Stimulated activated CD4-positive, alpha-beta T cell treated with anti-CD3 and anti-CD28 coated beads, TNF-alpha, amount 100 ng/mL, for 48 hours (primary cell): Measurements from ENCODE around the gene UACA.
"Not testable (repeated sequence)": the region's sequence is repeated elsewhere in the genome, so short reads cannot be mapped to it uniquely, and the experiment has no call there.

Experiments
- DNase-seq, 3 donors: peaks; one replicate each; pipeline ENCODE4 v3.0.0-alpha.2; 2020; ENCODE audit warnings: low read depth in 3 of 3

The UACA gene

DNA sequence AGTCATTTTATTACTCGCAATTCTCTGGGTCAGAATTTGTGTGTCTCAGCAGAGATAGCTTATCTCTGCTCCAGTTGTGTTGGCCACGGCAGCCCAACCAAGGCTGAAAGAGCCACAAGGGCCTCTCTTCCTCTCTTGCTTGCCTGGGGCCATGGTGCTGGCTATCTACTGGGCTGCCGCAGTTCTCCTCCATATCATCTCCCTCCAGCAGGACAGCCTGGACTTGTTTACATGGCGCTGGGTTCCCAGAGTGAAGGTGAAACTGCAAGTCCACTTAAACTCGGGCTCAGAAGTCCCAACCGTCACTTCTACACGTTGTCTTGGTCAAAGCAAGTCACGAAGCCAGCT lies 134.8 kb downstream of the UACA start:
- no peak for DNase-seq

DNA sequence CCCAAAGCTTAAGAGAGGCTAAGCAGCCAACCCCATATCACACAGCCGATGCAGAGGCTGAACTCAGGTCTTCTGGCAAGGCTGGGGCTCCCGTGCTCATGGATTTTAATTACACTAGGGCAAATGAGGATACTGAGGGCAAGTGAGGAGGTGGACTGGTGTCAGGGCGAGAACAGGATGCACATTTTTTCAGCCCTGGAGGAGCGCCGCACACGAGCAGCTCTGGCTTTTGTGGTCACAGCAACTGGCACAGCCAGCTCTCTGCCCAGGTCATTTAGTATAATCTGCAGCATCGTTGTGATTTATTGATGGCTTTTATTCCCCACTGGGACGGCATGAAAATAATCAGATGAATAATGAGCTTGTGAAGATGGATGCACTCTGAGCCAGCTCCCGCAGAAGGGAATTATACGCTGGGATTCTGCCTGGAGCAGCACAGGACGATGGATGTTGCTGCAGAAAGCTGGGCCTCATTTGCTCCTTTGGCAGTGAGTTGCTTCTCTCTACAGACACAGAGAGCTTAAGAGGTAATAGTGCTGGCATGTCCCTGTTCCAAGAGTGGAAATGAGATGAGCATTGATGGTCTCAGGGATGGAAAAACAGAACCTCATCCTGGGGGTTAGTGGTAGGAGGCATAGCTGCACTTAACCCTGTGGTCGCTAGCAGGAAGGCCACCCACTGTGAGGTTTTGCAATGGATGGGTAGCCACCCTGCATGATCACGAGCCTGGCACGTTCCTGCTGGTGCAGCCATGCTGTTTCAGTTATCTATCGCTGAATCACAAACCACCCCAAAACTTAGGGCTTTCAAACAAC lies 135.4 kb downstream of the UACA start:
- no peak for DNase-seq

DNA sequence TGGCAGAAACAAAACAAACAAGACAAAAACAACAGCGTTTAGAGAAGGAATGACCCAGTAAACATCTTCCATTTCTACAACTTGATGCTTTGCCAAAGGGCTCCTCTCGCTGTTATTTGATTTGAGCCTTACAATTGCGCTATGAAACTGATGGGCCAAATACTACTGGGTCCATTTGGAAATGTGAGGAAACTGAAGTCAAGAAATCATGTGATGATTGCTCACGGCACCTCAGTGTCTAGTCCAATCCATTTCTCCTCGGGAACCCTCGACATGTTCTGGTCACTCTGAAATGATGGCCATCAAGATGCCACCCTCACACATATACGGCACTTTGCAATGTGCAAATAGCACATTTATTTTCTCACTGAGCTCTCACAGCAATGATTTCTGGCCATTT lies 136.0 kb downstream of the UACA start:
- no peak for DNase-seq

DNA sequence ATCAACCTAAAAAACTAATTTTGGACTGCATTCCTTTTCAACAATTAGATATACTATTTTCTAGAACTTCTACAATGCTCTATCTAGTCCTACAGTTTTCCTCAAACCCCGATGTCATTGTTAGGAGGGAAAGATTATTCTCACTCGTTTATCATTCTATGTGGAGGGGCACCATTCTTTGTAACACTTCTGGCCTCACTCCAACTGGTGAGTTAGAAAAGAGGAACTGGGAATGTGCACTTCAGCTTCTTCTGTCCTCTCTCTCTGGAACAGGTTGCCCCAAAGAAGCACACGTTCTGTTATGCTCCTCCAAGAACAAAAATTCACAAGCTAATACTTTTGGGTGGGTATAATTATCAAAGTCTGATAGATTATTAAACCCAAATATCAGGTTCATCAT lies 137.9 kb downstream of the UACA start:
- DNase-seq = no peak

DNA sequence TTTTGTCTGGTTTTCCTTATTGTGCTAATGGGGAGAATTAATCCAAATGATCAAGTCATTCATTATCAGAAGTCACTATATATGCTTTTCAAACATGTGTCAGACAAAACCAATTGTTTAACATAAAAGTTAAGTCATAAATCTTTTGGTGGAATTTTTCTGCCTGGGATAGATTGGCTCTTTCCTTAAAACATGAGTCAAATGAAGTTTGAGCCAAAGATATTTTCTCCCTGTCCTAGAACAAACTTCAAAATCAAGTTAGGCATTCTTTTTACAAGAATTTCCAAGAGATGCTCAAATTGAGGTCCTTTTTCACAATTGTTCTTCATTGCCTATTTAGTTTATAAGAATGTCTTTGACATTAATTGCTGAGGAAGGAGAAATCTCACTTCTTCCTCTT lies 138.3 kb downstream of the UACA start:
- DNase-seq = no peak

DNA sequence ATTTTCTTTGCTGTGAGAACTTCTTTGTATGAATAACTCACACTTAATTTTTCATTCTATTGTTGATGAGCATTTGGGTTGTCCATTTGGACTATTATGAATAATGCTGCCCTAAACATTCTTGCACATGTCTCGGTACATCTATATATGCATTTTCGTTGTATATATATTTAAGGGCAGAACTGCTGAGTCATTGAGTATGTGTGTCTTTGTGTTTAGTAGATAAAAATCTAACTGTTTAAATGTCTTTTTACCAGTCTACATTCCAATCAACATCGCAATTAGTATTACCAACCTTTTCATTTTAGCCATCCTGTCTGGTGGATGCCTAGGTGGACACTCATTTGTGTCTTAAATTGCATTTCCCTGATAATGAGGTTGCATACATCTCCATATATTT lies 144.4 kb downstream of the UACA start:
- no peak for DNase-seq

DNA sequence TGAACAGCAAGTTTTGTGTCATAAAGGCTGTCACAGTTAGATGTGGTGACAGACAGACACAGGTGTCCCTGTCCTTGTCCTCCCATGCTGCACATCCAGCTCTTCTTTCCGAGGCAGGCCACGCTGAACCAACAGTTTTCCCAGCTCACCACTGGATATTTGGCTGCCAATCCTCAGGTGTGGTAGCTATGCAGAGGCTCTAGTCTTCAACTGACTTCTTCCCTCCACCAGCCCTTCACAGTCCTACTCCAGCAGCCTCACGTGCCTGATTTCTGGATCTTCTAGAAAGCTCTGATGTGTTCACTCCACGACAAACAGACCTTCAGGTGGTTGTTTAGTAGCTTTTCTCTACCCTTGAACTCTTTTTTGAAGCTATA lies 145.5 kb downstream of the UACA start:
- no peak for DNase-seq

DNA sequence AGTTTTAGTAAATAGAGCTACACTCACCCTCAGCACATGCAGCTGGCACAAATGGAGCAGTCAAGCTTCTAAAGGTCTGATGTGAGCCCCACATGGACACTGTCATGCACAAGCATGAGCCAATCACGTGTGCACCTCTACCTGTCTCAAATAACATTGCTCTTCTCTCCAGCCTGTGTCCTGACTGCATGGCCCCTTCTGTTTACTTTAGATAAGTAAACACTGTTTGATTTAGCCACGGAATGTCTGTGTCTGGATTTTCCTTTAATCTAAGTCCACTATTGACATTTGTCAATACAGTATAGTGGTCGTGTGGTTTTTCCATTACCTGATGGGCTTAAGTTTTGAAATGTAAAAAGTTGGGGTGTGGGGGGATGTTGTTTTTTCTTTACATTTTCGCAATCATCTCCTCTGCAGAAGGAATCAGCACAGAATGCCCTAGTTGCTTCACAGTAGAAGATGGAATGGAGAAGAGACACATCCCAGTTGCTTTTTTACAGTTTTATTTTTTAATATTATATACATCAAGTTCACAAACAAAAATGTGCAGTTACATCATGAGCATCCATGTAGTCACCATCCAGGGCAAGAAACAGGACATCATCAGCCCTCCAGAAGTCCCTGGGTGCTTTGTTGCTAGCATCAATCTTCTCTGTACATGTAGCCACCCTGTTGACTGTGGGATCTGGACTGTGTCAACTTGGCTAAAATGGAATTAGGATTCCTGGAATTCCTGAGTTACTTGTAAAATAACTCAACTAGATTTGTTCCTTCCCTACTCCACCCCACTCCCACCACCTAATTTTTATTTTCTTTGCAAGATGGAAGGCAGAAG lies 146.1 kb downstream of the UACA start:
- no peak for DNase-seq

DNA sequence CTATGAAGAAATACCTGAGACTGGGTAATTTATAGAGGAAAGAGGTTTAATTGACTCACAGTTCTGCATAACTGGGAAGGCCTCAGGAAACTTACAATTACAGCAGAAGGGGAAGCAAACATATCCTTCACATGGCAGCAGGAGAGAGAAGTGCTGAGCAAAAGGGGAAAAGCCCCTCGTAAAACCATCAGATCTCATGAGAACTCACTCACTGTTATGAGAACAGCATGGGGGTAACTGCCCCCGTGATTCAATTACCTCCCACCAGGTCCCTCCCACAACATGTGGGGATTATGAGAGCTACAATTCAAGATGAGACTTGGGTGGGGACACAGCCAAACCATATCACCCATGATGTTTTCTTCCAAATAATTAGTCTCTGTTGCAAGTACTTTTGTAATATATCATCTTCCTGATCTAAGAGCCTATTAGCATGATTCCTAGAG lies 147.0 kb downstream of the UACA start:
- DNase-seq = not testable (repeated sequence)

DNA sequence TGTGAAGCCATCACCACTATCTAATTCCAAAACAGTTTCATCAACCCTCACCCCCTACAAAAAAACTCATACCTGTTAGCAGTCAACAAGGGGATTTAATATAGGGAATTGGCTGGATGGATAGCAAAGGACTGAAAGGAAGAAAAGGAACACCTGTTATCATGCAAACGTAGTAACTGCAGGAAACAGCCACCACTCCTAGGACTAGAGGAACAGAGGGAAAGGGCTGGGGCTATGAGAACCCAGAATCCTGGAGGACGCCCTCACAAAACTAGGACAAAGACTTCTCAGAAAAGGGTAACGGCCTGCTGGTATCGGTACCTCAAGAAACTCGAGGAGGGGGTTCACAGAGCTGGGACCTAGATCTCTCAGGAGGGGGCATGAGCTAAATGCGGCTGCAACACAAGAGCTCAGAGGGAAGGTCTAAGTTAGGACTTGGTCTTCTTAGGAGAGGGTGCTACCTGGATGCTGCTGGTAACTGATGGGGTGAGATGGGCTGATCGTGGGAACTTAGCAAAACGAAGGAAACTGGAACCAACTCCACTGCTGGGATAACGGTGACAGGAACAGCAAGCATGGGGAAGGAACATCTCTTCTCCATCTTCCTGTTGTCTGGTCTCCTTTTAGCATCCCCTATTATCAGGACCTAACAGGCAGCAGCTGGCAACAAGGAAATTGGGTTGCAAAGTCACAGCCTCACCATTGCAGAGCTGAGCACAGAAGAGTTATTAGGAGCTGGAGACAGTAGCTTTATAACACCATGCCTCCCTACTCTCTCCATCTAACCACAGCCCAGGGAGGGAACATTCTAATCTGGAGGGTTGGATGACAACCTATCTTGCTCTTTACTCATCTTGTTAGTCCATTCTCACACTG lies 147.7 kb downstream of the UACA start:
- DNase-seq = no peak

DNA sequence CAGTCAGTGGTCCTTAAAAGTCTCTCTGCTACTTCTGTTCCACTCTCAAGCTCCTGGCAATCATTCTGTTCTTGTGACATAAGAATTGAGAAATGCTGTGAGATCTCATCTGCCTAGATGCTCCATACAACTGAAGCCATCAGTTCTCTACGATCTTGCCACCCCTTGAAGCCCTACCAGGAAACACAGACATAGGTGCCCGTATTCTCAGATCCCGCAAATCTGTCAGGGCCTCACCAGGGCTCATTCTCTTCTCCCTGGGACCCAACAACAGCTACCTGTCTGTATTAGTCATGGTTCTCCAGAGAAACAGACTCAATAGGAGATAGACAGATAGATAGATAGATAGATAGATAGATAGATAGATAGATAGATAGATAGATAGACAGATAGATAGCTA lies 149.1 kb downstream of the UACA start:
- no peak for DNase-seq

DNA sequence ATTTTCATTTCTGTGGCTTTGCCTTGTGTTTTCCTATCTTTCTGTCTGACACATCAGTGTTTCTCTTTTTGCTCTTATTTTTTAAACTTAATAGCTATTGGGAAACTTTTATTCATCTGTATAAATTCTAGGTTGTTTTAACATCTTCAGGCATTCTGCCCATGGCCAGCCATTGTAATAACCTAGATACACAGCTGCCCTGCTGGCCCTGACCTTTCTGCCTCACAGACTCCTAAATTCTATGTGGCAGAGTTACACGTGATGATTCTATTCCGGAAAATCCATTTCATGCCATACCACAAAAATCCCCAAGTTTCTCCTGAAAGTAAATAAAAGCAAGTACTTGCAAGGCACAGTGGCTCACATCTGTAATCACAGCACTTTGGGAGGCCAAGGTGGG lies 150.1 kb downstream of the UACA start:
- DNase-seq = no peak

DNA sequence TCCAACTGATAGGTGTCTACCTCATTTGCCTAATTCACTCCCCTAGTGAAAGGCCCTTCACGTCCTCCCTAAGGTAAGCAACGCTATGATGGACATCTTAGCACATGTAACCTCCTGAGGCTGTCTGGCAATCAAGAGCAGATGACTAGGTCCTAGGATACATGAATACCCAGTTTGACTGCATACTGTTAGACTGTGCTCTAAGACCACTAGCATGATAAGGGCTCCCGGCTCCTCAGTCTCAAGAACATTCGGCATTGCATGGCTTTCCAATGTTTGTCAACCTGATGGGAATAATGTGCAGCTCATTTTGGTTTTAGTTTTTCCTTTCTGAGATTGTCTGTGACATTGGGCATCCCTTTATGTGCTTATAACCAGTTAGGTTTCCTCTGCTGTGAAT lies 152.1 kb downstream of the UACA start:
- DNase-seq = no peak

DNA sequence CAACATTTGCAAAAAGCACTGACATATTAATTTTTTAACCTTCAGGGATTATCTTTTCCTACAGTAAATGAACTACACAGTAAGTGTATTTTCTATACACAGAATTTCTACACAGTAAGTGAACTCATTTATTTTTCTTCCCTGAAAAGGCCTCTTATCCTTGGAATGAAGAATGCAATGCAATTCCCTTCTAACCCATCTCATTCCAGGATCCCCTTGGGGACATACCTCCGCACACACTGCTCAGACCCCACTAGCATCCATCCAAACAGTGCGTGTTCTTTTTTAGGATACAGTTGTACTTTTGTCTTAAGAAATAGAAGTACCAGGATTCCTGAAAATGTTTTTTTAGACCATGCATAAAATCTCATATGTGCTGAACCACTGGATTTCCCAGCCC lies 152.8 kb downstream of the UACA start:
- no peak for DNase-seq

DNA sequence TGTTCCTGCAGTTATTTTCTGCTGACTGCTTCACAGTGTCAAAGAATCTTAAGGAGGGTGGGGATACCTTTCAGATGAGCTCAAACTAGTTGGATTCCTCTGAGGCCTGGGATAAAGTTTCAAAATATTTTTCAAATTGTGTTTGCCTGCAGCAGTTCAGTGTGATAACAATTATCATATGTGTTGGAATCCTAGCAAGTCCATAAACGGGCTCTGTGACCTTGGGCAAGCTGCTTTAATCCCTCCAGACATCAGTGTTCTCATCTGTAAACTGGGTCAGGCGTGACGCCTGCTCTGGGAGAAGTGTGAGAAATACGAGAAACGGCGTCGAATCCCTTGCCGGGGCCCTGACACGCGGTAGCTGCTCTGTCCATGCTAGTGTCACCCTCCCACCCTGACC lies 153.5 kb downstream of the UACA start:
- no peak for DNase-seq

DNA sequence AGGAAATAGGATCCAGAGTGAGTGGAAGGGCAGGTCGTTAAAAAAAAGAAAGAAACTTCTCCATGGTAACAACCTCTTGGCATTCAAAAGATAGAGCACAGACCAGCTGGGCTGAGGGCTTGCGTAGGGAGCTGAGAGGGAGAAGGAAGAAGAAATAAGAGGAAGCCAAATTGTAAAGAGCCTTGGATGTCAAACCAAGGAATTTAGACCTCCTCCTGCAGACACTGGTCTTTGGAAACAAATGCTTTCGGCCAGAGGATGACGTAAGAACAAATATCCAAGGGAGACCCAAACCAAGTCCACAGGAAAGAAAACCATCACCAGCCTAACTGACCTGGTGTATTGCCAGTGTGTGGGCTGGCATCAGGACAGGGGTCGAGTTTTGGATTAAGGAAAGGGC lies 155.2 kb downstream of the UACA start:
- no peak for DNase-seq

DNA sequence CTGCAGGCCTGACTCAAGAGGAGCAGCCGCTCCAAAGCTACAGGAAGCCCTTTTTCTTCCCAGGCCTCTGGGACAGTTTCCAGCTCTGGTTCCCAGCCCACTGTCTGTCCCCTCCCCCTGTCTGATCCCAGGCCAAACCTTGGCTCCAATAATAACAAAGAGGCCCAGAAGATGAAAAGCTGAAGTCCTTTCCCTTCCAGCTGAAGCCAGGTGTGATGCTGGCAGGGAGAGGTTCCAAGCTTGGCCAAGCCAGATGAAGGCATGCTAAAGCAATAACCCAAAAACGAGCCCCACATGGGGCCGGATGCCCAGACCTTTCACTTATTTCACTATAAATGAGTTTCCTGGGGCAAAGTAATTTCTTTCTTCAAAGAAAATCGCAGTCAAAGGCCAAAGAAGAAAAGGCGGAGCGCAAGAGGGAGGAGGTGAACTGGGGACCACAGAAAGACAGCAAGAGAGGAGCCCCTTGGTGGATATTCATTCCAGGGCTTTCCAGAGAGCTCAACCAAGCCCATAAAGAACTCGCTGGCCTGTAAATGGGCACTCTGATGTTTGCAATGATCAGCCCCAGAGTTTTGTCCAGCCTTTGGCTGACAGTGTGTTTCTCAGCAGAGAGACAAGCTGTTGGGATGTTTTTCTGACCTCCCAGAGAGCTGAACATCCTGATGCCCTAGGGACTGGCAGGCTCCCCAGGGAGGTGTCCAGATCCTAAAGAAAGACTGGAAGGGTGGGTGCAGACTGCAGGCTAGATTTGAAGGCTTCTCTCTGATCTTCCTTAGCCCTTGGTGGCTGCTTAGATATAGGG lies 157.6 kb downstream of the UACA start:
- no peak for DNase-seq

DNA sequence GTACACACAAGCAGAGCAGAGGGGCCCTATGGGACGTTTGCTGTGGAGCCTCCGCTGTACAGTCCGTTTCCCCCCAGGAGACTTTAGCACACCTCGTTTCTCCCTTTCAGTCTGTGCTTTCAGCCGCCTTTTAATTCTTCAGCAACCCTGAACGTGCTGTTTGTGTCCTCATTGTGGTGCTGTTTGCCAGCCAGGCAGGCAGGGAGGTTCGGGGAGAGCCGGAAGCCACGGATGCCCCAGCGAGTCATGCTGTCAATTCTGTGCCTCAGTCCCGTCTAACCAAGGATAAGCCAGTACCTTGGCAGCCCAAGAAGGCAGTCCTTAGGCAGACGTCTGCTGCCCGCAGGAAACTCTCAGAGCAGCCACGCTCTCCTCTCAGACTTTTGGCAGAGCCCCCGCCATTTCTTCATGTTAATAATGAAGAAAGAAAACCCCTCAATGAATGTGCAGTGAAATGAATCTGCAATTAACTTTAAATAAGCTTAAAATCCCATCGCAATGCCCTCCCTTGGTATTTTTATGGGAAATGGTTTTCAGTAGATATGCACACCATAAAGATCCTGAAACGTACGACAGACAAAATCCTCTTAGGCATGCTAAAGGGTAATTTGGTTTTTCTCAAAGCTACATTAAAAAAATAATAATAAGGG lies 158.6 kb downstream of the UACA start:
- no peak for DNase-seq
